Measurements from ENCODE around the gene MOGAT1. TPM values are rescaled to one million over a fixed set of nuclear protein-coding genes. Genes with fewer than 3 reads are reported as not detected.

Gene MOGAT1
- total and polyA plus RNA-seq, 2 of the 13 experiments (the other 11 are each of a cell fraction or from before 2014, with no cell fraction given), result 0.98 to 4.3 TPM

DNA sequence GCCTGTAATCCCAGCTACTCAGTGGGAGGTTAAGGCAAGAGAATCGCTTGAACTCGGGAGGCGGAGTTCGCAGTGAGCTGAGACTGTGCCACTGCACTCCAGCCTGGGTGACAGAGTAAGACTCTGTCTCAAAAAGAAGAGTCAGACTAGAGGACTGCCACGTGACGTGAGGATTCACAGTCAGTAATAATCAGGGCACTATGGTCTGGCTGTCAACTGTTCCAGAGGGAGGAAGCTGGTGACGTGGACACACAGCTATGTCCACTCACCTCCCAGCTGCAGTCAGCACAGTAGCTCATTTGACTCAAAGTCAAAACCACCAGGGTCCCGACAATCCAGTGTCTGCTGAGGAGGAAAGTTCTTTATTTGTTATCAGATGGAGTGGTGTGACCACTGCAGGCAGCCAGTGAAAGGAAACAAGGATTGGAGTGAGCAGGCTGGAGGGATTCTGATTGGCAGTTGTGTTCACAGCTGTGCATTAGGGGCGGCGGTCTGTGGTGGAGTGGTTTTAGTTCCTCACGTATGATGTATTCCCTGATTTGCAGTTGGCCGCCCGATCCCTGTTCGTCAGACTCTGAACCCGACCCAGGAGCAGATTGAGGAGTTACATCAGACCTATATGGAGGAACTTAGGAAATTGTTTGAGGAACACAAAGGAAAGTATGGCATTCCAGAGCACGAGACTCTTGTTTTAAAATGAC is 37.9 kb downstream of the MOGAT1 start (continued):
- peak; percentile 95 for TF ChIP-seq HIVEP1 (CRISPR knock-in tag; IDR thresholded peaks at IDR 0.05)
- no peak for TF ChIP-seq IRX3 (CRISPR knock-in tag; IDR thresholded peaks at IDR 0.05; ENCODE audit: borderline replicate concordance, low read depth)
- TF ChIP-seq NFRKB (IDR thresholded peaks at IDR 0.05), result no peak
- peak; percentile 86; the same call in 1 of the 2 replicates for TF ChIP-seq SMAD1 (CRISPR knock-in tag; IDR thresholded peaks at IDR 0.05; ENCODE audit: borderline replicate concordance, low read depth)
- TF ChIP-seq ZNF510 (CRISPR knock-in tag; IDR thresholded peaks at IDR 0.05; ENCODE audit: low read depth), result peak; percentile 68; the same call in 1 of the 2 replicates
- TF ChIP-seq ZNF432 (CRISPR knock-in tag; IDR thresholded peaks at IDR 0.05; ENCODE audit: borderline replicate concordance), result peak; percentile 50; the same call in 1 of the 2 replicates
- TF ChIP-seq U2AF1 (optimal IDR thresholded peaks at IDR 0.05; ENCODE audit: low read depth, low read length), result no peak
- TF ChIP-seq, protein P1, sequence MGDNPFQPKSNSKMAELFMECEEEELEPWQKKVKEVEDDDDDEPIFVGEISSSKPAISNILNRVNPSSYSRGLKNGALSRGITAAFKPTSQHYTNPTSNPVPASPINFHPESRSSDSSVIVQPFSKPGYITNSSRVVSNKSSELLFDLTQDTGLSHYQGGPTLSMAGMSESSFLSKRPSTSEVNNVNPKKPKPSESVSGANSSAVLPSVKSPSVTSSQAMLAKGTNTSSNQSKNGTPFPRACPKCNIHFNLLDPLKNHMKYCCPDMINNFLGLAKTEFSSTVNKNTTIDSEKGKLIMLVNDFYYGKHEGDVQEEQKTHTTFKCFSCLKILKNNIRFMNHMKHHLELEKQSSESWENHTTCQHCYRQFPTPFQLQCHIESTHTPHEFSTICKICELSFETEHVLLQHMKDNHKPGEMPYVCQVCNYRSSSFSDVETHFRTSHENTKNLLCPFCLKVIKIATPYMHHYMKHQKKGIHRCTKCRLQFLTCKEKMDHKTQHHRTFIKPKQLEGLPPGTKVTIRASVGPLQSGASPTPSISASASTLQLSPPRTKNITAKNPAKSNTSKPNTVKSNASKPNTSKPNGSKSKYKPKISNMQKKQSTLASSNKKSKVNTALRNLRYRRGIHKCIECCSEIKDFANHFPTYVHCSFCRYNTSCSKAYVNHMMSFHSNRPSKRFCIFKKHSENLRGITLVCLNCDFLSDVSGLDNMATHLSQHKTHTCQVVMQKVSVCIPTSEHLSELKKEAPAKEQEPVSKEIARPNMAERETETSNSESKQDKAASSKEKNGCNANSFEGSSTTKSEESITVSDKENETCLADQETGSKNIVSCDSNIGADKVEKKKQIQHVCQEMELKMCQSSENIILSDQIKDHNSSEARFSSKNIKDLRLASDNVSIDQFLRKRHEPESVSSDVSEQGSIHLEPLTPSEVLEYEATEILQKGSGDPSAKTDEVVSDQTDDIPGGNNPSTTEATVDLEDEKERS (CRISPR knock-in tag; IDR thresholded peaks at IDR 0.05), result peak; percentile 81; the same call in 1 of the 2 replicates
- TF ChIP-seq, protein P2, sequence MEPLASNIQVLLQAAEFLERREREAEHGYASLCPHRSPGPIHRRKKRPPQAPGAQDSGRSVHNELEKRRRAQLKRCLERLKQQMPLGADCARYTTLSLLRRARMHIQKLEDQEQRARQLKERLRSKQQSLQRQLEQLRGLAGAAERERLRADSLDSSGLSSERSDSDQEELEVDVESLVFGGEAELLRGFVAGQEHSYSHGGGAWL (CRISPR knock-in tag; IDR thresholded peaks at IDR 0.05), result peak; percentile 40
- TF ChIP-seq, protein P3, sequence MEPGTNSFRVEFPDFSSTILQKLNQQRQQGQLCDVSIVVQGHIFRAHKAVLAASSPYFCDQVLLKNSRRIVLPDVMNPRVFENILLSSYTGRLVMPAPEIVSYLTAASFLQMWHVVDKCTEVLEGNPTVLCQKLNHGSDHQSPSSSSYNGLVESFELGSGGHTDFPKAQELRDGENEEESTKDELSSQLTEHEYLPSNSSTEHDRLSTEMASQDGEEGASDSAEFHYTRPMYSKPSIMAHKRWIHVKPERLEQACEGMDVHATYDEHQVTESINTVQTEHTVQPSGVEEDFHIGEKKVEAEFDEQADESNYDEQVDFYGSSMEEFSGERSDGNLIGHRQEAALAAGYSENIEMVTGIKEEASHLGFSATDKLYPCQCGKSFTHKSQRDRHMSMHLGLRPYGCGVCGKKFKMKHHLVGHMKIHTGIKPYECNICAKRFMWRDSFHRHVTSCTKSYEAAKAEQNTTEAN (CRISPR knock-in tag; conservative IDR thresholded peaks at IDR 0.05), result peak; percentile 38; the same call in 1 of the 2 replicates
- peak; percentile 95 for TF ChIP-seq SIN3A (IDR thresholded peaks at IDR 0.05; ENCODE audit: borderline replicate concordance, low read depth, low read length)
- TF ChIP-seq ZNF577 (CRISPR knock-in tag; IDR thresholded peaks at IDR 0.05; ENCODE audit: borderline replicate concordance, low read depth), result no peak
- TF ChIP-seq MYNN (CRISPR knock-in tag; IDR thresholded peaks at IDR 0.05; ENCODE audit: low read depth), result no peak
- TF ChIP-seq ZNF263 (CRISPR knock-in tag; IDR thresholded peaks at IDR 0.05), result peak; percentile 61; the same call in 1 of the 2 replicates
- no peak for TF ChIP-seq ZNF367 (CRISPR knock-in tag; IDR thresholded peaks at IDR 0.05; ENCODE audit: borderline replicate concordance)
- TF ChIP-seq ZNF230 (CRISPR knock-in tag; IDR thresholded peaks at IDR 0.05), result 0 out of 2 replicates have a peak, but pooled peaks have one; percentile 42
- TF ChIP-seq NFYC (CRISPR knock-in tag; IDR thresholded peaks at IDR 0.05), result peak; percentile 94
- peak; percentile 88 for TF ChIP-seq ZBTB21 (CRISPR knock-in tag; IDR thresholded peaks at IDR 0.05)
- TF ChIP-seq FOXA3 (CRISPR knock-in tag; IDR thresholded peaks at IDR 0.05), result peak; percentile 84
- TF ChIP-seq ZFP1 (CRISPR knock-in tag; IDR thresholded peaks at IDR 0.05), result peak; percentile 39; the same call in 1 of the 2 replicates
- TF ChIP-seq ZNF354B (CRISPR knock-in tag; IDR thresholded peaks at IDR 0.05), result no peak
- no peak for TF ChIP-seq ZNF30 (CRISPR knock-in tag; IDR thresholded peaks at IDR 0.05)
- TF ChIP-seq DNMT3B (CRISPR knock-in tag; conservative IDR thresholded peaks at IDR 0.05), result no peak; the same call in 1 of the 2 replicates
- TF ChIP-seq, protein P4, sequence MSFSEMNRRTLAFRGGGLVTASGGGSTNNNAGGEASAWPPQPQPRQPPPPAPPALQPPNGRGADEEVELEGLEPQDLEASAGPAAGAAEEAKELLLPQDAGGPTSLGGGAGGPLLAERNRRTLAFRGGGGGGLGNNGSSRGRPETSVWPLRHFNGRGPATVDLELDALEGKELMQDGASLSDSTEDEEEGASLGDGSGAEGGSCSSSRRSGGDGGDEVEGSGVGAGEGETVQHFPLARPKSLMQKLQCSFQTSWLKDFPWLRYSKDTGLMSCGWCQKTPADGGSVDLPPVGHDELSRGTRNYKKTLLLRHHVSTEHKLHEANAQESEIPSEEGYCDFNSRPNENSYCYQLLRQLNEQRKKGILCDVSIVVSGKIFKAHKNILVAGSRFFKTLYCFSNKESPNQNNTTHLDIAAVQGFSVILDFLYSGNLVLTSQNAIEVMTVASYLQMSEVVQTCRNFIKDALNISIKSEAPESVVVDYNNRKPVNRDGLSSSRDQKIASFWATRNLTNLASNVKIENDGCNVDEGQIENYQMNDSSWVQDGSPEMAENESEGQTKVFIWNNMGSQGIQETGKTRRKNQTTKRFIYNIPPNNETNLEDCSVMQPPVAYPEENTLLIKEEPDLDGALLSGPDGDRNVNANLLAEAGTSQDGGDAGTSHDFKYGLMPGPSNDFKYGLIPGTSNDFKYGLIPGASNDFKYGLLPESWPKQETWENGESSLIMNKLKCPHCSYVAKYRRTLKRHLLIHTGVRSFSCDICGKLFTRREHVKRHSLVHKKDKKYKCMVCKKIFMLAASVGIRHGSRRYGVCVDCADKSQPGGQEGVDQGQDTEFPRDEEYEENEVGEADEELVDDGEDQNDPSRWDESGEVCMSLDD (CRISPR knock-in tag; IDR thresholded peaks at IDR 0.05; ENCODE audit: borderline replicate concordance), result peak; percentile 25; the same call in 1 of the 2 replicates

All from HepG2 (cell line).